ENCODE measurements around the gene KCNQ5. TPM values are rescaled to one million over a fixed set of nuclear protein-coding genes. Genes with fewer than 3 reads are reported as not detected.

The KCNQ5 gene
- total and polyA plus RNA-seq, 2 of the 8 experiments (the other 6 are each of a cell fraction or from before 2014, with no cell fraction given): 0.83 to 1.2 TPM

- TF ChIP-seq POLR2AphosphoS5 (IDR thresholded peaks at IDR 0.05; ENCODE audit: low read depth, low read length) (no peak), FOSL1 (IDR thresholded peaks at IDR 0.05; ENCODE audit: insufficient read depth, low read depth, low read length) (no peak), GTF2F1 (IDR thresholded peaks at IDR 0.05; ENCODE audit: borderline replicate concordance, low read depth, low read length) (no peak), CREB1 (IDR thresholded peaks at IDR 0.05) (no peak), JUND (IDR thresholded peaks at IDR 0.05; ENCODE audit: low read length) (no peak)
Measured at GRCh38 chr6:72579865-72580264, 42.0 kb upstream of the KCNQ5 start (continued).

All from H1 (cell line).